Measurements from ENCODE around the gene PPDPF.

DNA sequence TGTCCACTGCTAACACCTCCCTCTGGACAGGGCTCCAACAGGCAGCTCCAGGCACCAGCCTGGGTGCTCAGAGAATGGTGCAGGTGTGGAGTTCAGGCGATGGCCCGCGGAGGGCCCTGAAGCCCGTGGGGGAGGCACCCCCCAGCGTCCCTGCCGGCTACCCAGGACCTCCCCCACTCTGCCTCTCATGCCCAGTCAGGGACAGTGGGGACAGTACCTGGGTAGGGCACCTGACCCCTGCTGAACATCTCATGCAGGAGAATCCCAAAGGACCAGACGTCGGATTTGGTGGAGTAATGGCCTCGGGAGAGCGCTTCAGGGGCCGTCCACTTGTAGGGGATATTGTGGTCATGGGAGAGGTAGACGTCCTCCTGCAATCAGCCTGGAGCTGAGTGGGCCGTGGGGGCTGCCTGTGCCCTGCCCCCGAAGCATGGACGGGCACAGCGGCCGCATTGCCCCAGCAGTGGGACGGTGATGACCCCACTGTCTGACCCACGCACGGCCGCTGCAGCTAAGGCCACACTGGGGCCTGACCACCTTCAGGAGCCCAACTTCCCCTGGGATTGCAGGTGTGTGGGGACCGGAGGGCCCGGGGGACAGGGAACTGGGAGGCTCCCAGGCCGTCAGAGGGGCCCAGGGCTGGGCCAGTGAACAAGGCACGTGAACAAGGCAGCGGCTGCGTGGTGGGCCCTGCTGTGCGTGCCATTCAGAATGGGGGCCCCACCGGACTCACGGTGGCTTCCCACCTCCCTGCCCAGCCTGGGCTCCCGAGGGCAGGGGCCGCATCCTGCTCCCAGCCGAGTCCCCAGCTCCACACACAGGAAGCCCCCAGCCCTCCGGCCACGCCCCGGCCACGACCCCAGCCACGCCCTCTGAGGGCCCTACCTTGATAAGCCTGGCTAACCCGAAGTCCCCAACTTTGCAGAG lies 9.6 kb downstream of the PPDPF start:
- no peak for TF ChIP-seq EZH2 (IDR thresholded peaks at IDR 0.05)
- no peak for TF ChIP-seq POLR2AphosphoS5 (IDR thresholded peaks at IDR 0.05; ENCODE audit: borderline replicate concordance, low read depth, low read length)
- TF ChIP-seq FOXP2 (optimal IDR thresholded peaks at IDR 0.05; ENCODE audit: control extremely low read depth, extremely low read length, insufficient read depth) = no peak

Measured in SK-N-MC (cell line).